A204.1 (cell line): ENCODE results near the gene KCND3.

ENCODE experiments used
- FAIRE-seq: peaks from 2 replicates; lab custom pipeline; 2012; peaks lifted over from hg19 to GRCh38; lab: Jason Lieb, UNC

KCND3 gene

DNA sequence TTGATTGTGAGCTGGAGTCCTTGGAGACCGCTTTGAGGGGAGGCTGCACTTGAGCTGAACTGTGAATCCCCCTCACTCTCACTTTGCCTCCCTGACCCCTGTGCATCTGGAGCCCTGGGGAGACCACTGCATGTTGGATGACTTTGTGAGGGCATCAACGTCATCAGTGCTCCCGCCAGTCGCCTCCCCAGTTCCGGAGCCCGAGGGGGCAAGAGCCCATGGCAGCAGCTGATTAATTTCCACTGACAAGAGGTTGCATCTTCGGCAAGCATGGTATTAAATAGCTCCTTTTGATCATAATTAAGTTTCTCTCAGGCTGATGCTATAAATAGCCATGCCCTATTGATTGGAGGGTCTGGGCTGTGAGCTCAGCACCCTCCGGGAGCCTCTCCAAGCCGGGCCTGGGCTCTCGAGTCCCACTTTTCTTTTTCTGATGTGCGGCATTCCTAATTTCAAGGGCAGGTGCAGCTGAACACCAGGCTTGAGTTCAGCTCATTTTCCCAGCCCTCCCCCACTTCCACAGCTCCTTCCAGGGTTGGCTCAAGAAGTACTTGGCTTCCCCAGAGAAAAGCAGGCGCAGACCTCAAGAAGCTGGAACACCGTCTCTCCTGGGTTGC, 33.2 kb downstream of the KCND3 start:
- FAIRE-seq = no peak

DNA sequence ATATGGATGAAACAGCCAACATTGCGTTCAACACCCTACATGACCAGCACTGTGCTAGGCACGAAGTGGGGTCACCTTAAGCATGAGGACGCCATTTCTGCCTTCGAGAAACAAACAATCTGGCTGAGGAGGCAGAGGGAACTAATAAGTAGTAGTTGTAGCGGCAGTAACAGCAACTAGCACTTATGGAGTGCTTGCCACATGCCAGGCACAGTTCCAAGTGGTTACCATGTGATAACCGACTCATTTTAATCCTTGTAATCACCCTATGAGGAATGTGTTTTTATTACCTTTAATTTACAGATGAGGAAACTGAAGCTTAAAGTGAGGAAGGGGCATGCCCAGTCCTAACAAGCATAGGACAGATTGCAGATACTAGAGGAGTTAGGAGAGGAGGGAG, 33.7 kb downstream of the KCND3 start:
- FAIRE-seq = no peak

DNA sequence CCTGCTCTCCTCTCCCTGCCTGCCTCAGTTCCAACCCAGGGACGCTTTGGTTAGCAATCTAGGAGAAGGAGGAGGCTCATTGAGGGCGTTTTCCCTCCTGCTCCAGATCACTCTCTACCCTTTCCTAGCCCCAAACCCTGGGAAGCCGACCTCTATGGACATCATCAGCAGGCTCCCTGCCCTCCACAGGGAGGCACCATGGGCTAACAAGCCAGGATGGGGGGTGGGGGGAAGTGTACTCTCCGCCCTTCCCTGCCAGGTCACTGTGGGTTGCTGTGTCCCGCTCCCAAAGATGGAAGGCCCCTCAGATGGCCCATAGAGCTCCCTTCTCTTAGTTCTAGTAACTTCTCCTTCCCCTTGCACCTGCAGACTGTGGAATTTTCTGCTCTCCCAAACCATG, 35.7 kb downstream of the KCND3 start:
- no peak for FAIRE-seq

DNA sequence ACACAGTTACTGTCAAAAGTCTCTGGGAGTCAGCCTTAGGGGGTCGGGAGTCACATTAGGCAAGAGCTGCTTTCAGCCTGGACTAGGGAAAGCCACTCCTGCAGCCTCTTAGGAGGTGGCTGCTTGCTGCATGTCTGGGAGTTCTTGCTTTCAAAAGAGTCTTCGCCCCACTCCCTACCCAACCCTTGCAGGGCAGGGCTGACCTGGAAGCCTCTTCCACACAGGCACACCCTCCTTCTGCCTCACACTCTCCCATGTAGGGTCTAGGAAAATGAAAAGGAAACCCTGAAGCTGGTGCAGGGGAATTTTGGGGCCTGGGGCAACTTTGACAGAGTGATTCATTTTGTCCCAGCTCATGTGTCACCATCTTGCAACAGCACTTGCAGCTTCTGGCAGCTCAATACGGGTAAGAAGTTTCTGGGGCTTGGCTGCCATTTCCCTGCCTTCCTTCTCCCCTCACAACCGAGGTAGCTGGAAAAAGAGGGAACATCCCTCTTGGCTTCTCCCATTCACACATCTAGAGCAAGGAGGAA, 37.3 kb downstream of the KCND3 start:
- no peak for FAIRE-seq

DNA sequence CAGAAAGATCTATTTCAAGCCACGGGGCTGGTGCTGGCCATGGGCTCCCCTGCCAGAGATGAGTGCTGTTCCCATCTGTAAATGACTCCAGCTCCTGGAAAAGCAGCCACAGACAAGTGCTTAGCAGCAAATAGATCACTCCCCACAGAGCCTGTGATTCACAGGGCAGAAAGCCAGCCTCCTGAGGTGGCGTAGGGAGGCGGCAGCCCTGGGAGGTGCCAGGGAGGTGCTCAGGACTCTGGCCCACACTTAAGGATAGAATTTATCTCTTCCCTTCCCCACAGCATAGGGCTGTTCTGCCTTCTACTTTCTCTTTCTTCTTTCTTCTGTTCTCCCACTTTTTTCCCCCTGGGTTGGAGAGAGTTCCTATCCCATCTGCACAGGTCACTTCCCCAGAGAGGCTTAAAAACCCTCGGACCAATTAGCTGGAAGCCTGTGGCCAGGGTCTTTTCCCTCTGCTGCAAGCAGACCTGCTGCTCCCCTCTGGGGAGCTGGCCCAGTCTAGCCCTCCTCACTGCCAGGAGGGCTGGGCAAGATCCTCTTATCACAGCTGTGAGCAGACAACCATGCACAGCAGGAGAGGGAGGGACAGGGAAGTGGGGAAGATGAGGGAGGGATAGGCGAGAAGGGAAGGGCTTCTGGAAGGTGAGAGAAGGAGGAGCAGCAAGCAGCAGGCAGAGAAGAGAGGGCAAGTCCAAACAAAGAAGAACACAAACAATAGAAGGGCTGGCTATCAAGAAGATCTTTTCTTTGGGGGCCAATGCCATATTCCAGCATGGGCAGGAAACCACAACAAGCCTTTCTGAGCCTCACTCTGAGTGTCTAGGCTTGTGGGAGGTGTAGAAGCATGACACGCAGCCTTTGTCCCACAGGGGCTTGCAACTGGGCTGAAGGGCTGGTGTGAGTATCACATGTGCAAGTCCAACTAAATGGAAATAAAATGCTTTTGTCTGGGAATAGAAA, 41.0 kb downstream of the KCND3 start:
- FAIRE-seq = no peak

DNA sequence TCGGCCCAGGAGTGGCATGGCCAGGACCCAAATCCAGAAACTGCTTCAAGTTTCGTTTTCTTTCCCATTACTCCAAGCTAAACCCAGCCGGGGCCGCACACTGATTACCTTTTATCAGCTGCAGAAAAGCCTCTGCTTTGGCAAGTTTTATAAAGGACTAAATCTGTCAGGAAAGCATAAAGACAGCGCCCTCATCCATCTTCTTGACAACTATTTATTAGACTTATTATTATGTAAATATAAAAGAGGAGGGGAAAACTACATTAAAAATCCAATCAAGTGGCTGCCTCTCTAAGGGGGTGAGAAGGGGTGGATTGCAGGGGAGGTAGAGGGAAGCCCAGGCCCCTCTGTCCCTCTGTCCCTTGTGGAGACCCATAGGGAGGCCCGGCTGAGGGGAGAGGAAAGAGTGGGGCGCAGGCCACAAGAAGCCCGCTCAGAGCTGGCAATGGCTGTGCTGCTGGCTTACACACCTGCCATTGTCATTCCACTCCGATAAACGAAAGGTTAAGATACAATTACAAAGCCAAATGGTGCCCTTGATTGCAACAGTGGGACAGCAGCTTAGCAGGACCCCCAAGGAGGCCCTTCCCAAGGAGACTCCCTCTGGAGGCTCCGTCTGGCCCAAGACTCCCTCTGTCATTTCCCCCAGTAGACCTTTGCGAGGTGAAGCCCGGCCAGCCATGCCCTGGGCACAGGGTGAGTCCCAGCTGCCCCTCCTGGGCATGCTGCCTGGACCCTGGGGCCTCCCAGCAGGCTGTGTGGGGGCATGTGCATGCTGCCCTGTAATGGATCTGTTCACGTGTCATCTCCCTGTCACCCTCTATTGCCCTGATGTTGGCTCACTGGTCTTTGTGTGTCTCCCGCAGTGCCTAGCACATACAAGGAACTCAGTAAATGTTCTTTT, 45.4 kb downstream of the KCND3 start:
- no peak for FAIRE-seq

DNA sequence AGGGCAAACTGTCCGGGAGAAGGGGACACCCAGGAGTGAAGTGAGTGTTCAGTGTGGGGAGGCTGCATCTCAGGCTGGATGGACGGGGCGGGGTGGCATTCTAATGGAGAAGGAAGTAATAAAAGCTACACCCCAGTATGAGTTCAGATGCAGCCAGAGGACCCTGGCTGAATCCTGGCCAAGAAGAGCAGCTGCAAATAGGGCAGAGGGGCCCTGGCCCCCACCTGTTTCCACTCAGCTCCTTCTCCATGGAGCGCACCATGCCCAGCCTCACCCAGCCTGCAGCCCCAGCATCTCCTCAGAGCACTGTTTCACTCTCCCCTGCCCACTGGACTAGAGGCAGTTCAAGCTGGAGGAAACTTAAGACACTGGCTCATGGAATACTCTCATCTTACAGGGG, 46.4 kb downstream of the KCND3 start:
- no peak for FAIRE-seq

DNA sequence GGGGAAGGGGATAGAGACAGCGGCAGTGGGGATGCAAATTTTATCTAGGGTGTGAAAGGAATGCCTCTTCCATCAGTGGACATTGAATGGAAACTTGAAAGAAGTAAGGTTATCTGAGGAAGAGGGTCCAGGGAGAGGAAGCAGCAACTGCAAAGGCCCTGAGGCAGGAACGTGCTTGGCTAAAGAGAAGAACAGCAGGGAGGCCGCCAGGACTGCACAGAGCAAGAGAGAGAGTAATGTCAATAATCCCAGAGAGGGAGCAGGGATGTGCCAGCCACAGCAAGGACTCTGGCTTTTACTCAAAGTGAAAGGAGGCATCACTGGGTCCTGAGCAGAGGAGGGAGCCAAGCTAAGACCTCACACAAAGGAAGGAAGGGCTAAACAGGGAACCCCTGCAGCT, 50.9 kb downstream of the KCND3 start:
- no peak for FAIRE-seq

DNA sequence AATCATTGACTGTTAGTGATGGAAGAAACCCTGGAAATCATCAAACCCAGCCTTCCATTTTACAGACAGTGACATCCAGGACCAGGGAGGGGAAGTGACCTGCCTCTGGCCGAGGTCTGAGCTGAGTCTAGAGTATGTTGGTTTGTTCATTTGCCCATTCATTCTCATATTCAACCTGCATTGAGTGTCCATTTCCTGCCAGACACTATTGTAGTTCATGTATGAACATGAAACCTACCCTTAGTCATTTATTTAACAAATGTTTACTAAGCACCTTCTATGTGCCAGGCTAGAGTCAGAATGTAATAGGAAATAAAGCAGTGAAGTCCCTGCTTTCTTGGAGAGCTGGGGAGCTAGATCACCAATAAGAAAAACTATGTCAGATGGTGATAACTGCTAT, 51.3 kb downstream of the KCND3 start:
- no peak for FAIRE-seq

DNA sequence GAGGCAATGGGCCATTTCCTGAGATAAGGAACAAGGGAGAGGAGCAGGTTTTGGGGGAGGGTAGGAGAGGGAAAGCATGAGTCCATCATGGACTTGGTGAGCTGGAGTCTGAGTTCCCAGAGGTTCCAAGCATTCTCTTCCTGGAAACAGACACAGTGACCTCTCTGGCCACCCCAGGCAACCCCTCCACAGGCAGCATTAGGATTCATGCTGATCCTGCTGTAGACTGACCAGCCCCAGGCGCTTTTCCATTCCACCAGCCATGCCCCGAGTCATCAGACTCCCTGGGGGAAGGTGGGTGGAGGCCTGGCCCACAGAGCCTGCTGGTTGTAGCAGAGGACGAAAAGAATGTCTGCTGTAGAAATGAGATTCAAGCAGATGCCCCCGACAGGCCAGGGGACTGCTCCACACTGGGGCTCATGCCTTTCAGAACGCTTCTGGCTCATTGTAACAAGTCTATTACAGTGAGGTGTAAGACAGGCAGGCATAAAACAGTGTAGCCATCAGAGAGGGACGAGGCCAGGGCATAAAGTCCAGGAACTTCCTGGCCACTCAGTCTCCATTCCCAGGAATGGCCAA, 52.2 kb downstream of the KCND3 start:
- no peak for FAIRE-seq

DNA sequence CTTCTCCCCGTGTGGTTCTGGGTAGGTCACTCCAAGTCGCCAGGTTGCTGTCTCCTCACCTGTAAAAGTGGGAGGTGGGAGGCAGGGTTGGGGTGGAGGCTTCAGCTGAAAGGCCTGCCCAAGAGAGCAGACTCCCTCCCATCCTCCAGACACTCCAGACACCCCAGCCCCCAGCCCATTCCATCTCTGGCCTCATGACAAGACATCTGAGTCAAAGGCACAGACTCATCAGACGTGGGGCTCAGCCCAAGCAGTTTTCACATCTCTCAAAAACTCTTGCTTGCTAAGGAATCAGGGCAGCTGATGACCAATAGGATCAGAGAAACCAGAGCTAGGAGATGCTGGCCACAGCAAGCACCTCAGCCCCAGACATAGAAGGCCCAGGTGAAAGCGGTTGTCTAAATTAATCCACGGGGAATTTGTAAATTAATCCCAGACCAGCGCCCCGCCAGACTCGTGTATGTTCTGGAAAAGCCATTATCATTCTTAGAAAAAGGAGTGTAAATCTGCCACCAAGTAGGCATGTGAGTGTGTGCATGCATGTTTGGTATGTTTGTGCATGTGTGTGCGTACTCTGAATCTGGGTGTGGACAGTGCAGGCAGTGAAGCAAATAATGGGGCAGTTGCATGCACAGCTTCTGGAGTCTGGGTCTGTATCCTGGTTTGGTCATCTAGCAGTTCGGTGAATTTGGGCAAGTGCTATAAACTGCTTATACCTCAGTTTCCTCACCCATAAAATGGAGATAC, 55.2 kb downstream of the KCND3 start:
- no peak for FAIRE-seq

DNA sequence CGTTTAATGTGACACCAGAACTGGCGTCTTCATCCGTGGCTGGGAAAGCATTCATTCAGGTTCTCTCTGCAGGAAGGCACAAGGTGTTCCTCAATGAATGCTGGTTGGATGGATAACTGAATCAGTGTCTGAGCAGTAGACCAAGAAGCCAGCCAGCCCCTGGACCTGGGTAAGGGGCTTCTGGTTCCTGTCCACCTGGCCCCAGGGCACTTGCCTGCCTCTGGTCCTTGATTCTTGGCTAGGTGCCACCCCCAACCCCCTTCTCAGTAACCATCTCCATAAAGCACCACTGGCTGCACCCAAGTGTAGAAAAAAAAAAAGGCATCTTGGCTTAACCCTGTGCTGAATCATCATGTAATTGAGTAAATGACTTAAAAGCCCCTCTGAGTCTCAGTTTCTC, 59.1 kb downstream of the KCND3 start:
- FAIRE-seq = no peak

DNA sequence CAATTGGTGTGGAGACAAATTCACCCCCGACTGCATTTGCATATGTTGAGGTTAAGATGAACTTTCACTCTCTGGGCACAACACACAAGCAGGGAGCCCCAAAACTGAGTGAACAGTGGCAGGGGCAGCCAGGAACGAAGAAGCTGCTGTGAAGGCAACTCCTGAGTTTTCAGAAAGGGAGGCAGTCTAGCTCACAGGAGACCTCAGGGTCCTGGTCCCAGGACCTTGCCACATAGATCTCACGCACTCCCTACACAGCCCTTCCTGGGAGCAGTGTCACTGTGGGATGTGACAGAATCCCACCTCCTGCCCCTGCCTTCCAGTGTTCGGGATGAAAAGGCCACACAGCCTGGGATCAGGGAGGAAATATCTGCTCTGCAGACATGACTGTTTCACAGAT, 60.9 kb downstream of the KCND3 start:
- no peak for FAIRE-seq

DNA sequence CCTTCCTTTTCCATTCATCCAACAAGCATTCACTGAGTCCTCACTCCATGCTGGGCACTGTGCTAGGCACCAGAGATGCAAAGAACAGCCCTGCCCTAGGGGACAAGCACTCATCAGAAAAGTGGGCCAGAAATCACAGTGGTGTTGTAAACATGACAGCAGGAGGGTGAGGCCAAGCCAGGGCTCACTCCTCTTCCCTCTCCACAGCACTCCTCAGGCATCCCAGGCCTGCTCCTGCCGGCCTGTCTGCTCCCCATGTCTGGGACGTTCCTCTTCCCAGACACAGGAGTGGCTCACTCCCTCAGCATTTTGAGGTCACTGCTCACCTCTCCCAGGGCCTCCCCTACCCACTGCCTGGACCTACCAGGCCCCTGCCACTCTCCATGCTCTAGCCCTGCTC, 61.8 kb downstream of the KCND3 start:
- FAIRE-seq = no peak

DNA sequence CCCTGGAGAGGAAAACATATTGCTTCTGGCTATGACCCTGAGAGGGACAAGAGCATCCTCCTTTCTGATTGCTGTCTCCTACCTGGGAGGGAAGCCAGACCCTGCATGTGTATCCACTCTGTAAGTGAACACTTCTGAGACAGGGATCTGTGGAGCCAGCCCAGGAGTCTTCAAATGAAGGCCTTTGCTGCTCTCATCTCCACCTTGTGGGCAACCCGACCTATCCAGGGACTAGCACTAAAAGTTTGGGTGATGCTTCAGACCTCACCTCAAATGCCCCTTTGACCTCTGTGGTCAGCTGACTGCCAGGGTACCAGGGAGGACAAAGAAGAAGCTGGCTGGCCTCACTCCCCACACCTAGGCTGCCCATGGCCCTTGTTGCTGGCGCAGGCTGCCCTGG, 64.7 kb downstream of the KCND3 start:
- FAIRE-seq = no peak

DNA sequence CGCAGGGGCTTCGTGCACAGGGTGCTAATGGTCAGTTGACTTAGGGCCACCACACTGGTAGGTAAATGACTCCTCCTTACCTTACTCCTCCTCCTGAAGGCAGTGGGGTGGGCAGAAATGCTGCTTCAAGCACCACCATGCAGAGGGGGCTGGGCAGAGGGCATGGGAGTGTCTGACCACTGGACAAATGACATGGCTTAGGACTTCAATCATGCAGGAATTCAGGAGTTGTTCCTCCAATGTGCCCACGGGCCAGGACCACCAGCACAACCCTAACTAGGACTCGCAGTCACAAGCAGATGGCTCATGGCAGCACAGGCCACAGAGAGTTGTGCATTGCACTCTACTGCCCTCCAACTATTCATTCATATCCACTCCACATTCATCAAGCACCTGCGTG, 65.7 kb downstream of the KCND3 start:
- no peak for FAIRE-seq

DNA sequence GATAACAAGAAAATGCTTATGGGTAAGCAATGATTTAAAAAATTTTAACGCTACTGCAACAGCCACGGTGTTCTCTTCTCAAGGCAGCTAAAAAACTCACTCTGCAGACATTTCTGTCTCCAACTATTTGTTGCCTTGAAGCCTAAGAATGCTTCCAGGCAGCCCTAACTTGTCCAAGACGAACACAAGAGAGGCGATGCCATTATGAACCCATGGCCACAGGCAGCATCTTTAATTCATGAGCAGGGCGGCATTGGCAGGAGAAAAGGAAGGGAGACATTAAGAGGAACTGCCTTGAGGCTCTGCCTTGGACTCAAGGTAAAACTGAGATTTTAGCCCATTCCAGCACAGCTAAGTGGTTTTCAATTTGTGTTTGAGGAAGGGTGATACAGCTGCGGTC, 67.5 kb downstream of the KCND3 start:
- no peak for FAIRE-seq

DNA sequence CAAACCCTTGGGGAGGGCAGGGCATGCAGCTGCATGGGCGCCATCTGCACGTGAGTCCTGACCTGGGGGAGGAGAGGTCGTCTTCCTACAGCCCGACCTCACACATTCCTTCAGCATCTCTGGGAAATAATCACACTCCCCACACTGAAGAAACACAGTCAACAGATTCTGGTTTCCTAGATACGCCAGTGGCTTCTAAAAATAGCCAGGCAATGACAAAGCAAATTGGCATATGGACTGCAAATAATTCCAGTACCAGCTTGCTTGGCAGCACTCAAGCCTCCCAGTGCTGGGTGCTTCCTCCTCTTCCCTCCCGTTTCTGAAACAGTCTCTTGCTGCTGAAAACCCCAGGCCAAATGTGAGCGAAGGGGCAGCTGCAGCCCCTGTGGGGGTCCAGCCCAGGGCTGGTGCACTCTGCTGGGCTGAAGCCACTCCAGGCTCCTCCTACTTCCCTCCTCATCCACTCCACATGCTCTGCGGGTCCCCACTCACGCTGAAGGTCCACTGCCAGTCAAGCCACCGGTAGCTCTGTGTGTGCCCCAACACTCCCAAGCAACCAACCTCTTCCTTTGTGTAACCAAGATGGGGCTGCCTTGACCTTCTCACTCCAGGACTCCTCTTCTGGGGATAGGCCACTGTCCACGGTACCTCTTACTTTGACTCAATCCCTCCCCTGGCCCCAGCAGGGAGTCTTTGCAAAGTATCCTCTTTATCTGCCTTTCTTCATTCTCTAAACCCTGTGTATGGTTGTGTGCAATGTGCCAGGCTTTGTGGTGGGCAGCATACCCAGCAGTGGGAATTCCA, 69.0 kb downstream of the KCND3 start:
- no peak for FAIRE-seq

DNA sequence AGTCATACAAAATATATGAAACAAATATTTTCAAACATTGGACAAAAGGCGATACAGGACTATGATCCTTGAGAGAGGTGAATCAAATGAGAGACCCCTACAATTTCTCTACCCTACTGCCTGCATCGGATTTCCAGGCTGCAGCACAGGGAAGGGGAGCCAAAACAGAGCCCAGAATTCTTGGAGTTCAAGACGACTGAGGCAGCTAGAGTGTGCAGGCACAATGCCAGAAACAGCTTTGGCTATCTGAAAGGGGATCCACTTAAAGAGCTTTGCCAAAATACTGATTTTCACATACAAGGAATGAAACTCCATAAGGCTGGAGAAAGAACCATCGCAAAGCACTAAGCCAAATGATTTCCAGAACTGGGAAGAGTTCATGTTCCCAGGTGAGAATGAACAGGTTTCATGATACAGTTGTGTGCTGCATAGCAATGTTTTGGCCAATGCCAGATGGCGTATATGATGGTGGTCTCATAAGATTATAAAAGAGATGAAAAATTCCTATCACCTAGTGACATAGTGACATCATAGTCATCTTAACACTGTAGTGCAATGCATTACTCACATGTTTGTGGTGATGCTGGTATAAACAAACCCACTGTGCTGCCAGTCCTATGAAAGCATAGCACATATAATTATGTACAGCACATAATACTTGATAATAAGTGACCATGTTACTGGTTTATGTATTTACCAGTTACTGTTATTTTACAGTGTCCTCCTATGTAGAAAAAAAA, 77.5 kb downstream of the KCND3 start:
- no peak for FAIRE-seq

DNA sequence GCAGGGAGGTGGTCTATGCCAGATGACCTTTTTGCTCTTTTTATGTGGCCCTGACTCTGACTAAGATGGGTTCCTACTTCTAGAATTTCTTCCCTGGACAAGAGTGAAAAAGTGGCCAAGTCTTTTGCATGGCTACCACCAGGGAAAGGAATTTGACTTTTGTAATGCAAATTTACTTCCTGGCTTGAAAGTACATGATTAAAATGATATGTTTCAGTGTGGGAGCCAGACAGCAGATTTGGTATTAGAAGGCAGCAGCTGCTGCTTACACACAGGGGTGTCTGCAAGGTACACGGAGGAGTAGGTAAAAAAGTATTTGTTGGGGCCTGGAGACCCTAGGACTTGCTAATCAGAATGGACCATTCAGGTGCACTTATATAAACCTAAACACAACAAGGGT, 78.4 kb downstream of the KCND3 start:
- no peak for FAIRE-seq
